ENCODE data around the gene NKX3-2.

NKX3-2 gene

GRCh38 chr4:13514722-13515121 lies 29.6 kb downstream of the NKX3-2 start:
- TF ChIP-seq, protein P1, sequence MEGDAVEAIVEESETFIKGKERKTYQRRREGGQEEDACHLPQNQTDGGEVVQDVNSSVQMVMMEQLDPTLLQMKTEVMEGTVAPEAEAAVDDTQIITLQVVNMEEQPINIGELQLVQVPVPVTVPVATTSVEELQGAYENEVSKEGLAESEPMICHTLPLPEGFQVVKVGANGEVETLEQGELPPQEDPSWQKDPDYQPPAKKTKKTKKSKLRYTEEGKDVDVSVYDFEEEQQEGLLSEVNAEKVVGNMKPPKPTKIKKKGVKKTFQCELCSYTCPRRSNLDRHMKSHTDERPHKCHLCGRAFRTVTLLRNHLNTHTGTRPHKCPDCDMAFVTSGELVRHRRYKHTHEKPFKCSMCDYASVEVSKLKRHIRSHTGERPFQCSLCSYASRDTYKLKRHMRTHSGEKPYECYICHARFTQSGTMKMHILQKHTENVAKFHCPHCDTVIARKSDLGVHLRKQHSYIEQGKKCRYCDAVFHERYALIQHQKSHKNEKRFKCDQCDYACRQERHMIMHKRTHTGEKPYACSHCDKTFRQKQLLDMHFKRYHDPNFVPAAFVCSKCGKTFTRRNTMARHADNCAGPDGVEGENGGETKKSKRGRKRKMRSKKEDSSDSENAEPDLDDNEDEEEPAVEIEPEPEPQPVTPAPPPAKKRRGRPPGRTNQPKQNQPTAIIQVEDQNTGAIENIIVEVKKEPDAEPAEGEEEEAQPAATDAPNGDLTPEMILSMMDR (conservative IDR thresholded peaks at IDR 0.05; ENCODE audit: low read depth): no peak
- no peak for DNase-seq (ENCODE audit: low spot score)
- ChIA-PET POLR2A (ENCODE audit: low non-redundant PET) (no interaction called here), CTCF (no interaction called here)
- H3K27ac ChIP-seq: no peak overlapping the region

- TF ChIP-seq, protein P1 (conservative IDR thresholded peaks at IDR 0.05; ENCODE audit: low read depth): no peak
- DNase-seq (ENCODE audit: low spot score): no peak
- ChIA-PET POLR2A (ENCODE audit: low non-redundant PET) (no interaction called here), CTCF (interaction anchor here (0.6 kb wide), 1 partner anchor 103 kb away, joined by 3 read pairs; no protein-coding TSS in a partner anchor)
- no peak overlapping the region for H3K27ac ChIP-seq
Measured at GRCh38 chr4:13511101-13511500, 33.2 kb downstream of the NKX3-2 start.

- TF ChIP-seq, protein P1 (conservative IDR thresholded peaks at IDR 0.05; ENCODE audit: low read depth): no peak
- DNase-seq (ENCODE audit: low spot score): no peak
- ChIA-PET CTCF (interaction anchor here (0.5 kb wide), 1 partner anchor 11 kb away, joined by 3 read pairs; no protein-coding TSS in a partner anchor), POLR2A (ENCODE audit: low non-redundant PET) (no interaction called here)
- no peak overlapping the region for H3K27ac ChIP-seq
Measured at GRCh38 chr4:13509442-13509841, 34.9 kb downstream of the NKX3-2 start.

GRCh38 chr4:13504374-13504773 lies 39.9 kb downstream of the NKX3-2 start:
- no peak overlapping the region for H3K27ac ChIP-seq
- POLR2A ChIA-PET (ENCODE audit: low non-redundant PET): no interaction called here
- no peak for DNase-seq (ENCODE audit: low spot score)
- TF ChIP-seq, protein P1 (conservative IDR thresholded peaks at IDR 0.05; ENCODE audit: low read depth): no peak
- CTCF ChIA-PET: no interaction called here

DNA sequence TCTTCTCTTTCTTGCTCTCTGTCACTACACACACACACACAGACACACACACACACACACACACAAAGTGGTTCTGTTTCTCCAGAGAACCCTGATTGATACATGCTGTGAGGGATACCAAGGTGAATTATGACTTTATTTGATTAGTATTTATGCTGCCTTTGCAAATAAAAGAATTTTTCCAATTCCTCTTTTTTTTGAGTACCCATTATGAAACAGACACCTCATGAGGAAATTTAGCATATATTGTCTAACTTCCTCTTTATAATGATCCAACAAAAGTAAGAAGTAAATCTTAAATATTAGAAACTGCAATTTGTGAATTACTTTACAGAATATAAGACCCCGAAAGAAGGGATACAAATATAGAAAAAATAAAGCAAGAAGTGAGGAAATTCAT lies 45.8 kb downstream of the NKX3-2 start:
- DNase-seq (ENCODE audit: low spot score): no peak
- POLR2A ChIA-PET (ENCODE audit: low non-redundant PET): no interaction called here
- CTCF ChIA-PET: no interaction called here
- H3K27ac ChIP-seq: no peak overlapping the region
- TF ChIP-seq, protein P1 (conservative IDR thresholded peaks at IDR 0.05; ENCODE audit: low read depth): no peak

GRCh38 chr4:13496605-13497004 lies 47.7 kb downstream of the NKX3-2 start:
- ChIA-PET CTCF (no interaction called here), POLR2A (ENCODE audit: low non-redundant PET) (no interaction called here)

More at GRCh38 chr4:13496605-13497004, 47.7 kb downstream of the NKX3-2 start:
- no peak for DNase-seq (ENCODE audit: low spot score)
- H3K27ac ChIP-seq: no peak overlapping the region
- TF ChIP-seq, protein P1 (conservative IDR thresholded peaks at IDR 0.05; ENCODE audit: low read depth): no peak

Measured in RWPE1 (cell line).